GM23338 (cell line): ENCODE data around the gene PGLYRP2. TPM values are rescaled to one million over a fixed set of nuclear protein-coding genes. Genes with fewer than 3 reads are reported as not detected.

Source experiments
- CREB1 ChIP-seq: fragments of 250-450 bp; sonication (Bioruptor Pico); IDR thresholded peaks from 2 replicates; pipeline ENCODE4 v1.5.0; 2020; ENCODE audit warnings: low read depth, mild to moderate bottlenecking, moderate library complexity
- CTCF ChIP-seq, 2 experiments: fragments of 200-600 bp in 1 of 2; sonication (generic) in 1 of 2; conservative IDR thresholded peaks; 2 replicates each; pipeline versions ENCODE4 v1.5.1 to v1.6.1; 2016 to 2017; ENCODE audit warnings: antibody characterized with exemption in 2 of 2, low read depth in 2 of 2, mild to moderate bottlenecking in 2 of 2, moderate library complexity in 1 of 2
- EZH2 ChIP-seq: fragments of 200-600 bp; sonication (generic); IDR thresholded peaks from one replicate; pipeline ENCODE4 v1.8.0; 2017; ENCODE audit warnings: antibody characterized with exemption, mild to moderate bottlenecking, low read depth; ENCODE audit not compliant: unreplicated experiment
- JUNB ChIP-seq: IDR thresholded peaks from one replicate; pipeline ENCODE4 v1.6.1; 2016; ENCODE audit warnings: antibody characterized with exemption; ENCODE audit not compliant: unreplicated experiment
- NANOG ChIP-seq: IDR thresholded peaks from 2 replicates; pipeline ENCODE4 v1.6.1; 2016; ENCODE audit warnings: antibody characterized with exemption, borderline replicate concordance
- STAT1 ChIP-seq: IDR thresholded peaks from one replicate; pipeline ENCODE4 v1.6.1; 2016; ENCODE audit warnings: antibody characterized with exemption; ENCODE audit not compliant: unreplicated experiment
- ZNF114 ChIP-seq: fragments of 250-450 bp; sonication (Bioruptor Pico); IDR thresholded peaks from 2 replicates; pipeline ENCODE4 v1.5.0; 2020; ENCODE audit warnings: mild to moderate bottlenecking, moderate library complexity
- ZNF331 ChIP-seq: fragments of 250-450 bp; sonication (Bioruptor Pico); IDR thresholded peaks from 2 replicates; pipeline ENCODE4 v1.5.0; 2020; ENCODE audit warnings: low read depth, mild to moderate bottlenecking, moderate library complexity
- polyA plus RNA-seq: library from polyadenylated mRNA; unstranded; fragments of >200 nt; fragmentation: Nextera tagmentation; extraction: Ambion mirVana; gene quantifications from 2 replicates; pipeline ENCODE4 v1.2.1, GENCODE V29; 2016
- total RNA-seq: library from RNA; depleted of rRNA; stranded (reverse); fragments of >200 nt; shearing (Covaris generic); gene quantifications from 2 replicates; pipeline ENCODE4 v1.2.3, GENCODE V29; 2014
- TF ChIP-seq, protein P1 (sequence below): fragments of 250-450 bp; sonication (Bioruptor Pico); IDR thresholded peaks from 2 replicates; pipeline ENCODE4 v1.5.0; 2020; ENCODE audit warnings: mild to moderate bottlenecking, moderate library complexity
- TF ChIP-seq, protein P2 (sequence below): IDR thresholded peaks from one replicate; pipeline ENCODE4 v1.6.1; 2018; ENCODE audit warnings: antibody characterized with exemption; ENCODE audit not compliant: unreplicated experiment
- TF ChIP-seq, protein P3 (sequence below): IDR thresholded peaks from 2 replicates; pipeline ENCODE4 v1.6.1; 2016; ENCODE audit warnings: antibody characterized with exemption

Gene PGLYRP2
- total and polyA plus RNA-seq, 2 experiments from 2014 or later = not detected

- TF ChIP-seq, protein P1, sequence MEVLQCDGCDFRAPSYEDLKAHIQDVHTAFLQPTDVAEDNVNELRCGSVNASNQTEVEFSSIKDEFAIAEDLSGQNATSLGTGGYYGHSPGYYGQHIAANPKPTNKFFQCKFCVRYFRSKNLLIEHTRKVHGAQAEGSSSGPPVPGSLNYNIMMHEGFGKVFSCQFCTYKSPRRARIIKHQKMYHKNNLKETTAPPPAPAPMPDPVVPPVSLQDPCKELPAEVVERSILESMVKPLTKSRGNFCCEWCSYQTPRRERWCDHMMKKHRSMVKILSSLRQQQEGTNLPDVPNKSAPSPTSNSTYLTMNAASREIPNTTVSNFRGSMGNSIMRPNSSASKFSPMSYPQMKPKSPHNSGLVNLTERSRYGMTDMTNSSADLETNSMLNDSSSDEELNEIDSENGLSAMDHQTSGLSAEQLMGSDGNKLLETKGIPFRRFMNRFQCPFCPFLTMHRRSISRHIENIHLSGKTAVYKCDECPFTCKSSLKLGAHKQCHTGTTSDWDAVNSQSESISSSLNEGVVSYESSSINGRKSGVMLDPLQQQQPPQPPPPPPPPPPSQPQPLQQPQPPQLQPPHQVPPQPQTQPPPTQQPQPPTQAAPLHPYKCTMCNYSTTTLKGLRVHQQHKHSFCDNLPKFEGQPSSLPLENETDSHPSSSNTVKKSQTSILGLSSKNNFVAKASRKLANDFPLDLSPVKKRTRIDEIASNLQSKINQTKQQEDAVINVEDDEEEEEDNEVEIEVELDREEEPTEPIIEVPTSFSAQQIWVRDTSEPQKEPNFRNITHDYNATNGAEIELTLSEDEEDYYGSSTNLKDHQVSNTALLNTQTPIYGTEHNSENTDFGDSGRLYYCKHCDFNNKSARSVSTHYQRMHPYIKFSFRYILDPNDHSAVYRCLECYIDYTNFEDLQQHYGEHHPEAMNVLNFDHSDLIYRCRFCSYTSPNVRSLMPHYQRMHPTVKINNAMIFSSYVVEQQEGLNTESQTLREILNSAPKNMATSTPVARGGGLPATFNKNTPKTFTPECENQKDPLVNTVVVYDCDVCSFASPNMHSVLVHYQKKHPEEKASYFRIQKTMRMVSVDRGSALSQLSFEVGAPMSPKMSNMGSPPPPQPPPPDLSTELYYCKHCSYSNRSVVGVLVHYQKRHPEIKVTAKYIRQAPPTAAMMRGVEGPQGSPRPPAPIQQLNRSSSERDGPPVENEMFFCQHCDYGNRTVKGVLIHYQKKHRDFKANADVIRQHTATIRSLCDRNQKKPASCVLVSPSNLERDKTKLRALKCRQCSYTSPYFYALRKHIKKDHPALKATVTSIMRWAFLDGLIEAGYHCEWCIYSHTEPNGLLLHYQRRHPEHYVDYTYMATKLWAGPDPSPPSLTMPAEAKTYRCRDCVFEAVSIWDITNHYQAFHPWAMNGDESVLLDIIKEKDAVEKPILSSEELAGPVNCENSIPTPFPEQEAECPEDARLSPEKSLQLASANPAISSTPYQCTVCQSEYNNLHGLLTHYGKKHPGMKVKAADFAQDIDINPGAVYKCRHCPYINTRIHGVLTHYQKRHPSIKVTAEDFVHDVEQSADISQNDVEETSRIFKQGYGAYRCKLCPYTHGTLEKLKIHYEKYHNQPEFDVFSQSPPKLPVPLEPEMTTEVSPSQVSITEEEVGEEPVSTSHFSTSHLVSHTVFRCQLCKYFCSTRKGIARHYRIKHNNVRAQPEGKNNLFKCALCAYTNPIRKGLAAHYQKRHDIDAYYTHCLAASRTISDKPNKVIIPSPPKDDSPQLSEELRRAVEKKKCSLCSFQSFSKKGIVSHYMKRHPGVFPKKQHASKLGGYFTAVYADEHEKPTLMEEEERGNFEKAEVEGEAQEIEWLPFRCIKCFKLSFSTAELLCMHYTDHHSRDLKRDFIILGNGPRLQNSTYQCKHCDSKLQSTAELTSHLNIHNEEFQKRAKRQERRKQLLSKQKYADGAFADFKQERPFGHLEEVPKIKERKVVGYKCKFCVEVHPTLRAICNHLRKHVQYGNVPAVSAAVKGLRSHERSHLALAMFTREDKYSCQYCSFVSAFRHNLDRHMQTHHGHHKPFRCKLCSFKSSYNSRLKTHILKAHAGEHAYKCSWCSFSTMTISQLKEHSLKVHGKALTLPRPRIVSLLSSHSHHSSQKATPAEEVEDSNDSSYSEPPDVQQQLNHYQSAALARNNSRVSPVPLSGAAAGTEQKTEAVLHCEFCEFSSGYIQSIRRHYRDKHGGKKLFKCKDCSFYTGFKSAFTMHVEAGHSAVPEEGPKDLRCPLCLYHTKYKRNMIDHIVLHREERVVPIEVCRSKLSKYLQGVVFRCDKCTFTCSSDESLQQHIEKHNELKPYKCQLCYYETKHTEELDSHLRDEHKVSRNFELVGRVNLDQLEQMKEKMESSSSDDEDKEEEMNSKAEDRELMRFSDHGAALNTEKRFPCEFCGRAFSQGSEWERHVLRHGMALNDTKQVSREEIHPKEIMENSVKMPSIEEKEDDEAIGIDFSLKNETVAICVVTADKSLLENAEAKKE (CRISPR knock-in tag) = no peak
- no peak for TF ChIP-seq ZNF114 (CRISPR knock-in tag)
- no peak for TF ChIP-seq CTCF (conservative IDR thresholded peaks at IDR 0.05; ENCODE audit: low read depth in 2 of 2)
- TF ChIP-seq EZH2 = no peak
- TF ChIP-seq, protein P2, sequence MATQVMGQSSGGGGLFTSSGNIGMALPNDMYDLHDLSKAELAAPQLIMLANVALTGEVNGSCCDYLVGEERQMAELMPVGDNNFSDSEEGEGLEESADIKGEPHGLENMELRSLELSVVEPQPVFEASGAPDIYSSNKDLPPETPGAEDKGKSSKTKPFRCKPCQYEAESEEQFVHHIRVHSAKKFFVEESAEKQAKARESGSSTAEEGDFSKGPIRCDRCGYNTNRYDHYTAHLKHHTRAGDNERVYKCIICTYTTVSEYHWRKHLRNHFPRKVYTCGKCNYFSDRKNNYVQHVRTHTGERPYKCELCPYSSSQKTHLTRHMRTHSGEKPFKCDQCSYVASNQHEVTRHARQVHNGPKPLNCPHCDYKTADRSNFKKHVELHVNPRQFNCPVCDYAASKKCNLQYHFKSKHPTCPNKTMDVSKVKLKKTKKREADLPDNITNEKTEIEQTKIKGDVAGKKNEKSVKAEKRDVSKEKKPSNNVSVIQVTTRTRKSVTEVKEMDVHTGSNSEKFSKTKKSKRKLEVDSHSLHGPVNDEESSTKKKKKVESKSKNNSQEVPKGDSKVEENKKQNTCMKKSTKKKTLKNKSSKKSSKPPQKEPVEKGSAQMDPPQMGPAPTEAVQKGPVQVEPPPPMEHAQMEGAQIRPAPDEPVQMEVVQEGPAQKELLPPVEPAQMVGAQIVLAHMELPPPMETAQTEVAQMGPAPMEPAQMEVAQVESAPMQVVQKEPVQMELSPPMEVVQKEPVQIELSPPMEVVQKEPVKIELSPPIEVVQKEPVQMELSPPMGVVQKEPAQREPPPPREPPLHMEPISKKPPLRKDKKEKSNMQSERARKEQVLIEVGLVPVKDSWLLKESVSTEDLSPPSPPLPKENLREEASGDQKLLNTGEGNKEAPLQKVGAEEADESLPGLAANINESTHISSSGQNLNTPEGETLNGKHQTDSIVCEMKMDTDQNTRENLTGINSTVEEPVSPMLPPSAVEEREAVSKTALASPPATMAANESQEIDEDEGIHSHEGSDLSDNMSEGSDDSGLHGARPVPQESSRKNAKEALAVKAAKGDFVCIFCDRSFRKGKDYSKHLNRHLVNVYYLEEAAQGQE = no peak
- no peak for TF ChIP-seq ZNF331
- no peak for TF ChIP-seq CREB1
- no peak for TF ChIP-seq STAT1
- TF ChIP-seq, protein P3, sequence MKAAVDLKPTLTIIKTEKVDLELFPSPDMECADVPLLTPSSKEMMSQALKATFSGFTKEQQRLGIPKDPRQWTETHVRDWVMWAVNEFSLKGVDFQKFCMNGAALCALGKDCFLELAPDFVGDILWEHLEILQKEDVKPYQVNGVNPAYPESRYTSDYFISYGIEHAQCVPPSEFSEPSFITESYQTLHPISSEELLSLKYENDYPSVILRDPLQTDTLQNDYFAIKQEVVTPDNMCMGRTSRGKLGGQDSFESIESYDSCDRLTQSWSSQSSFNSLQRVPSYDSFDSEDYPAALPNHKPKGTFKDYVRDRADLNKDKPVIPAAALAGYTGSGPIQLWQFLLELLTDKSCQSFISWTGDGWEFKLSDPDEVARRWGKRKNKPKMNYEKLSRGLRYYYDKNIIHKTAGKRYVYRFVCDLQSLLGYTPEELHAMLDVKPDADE = no peak
- TF ChIP-seq JUNB = no peak
- TF ChIP-seq NANOG = no peak
Observed at GRCh38 chr19:15419413-15420025, 59.8 kb downstream of the PGLYRP2 start (continued).
